Neutrophil (primary cell): ENCODE measurements around the gene PRDM16.

Experiments
- H3K27ac ChIP-seq: fragments of 200-600 bp; sonication (generic); 2 replicates; pipeline ENCODE4 v1.5.1; 2016; ENCODE audit warnings: mild to moderate bottlenecking, moderate library complexity
- H3K27me3 ChIP-seq: fragments of 200-600 bp; sonication (generic); 2 replicates; pipeline ENCODE4 v1.6.0; 2016; ENCODE audit warnings: mild to moderate bottlenecking
- H3K36me3 ChIP-seq: fragments of 200-600 bp; sonication (generic); 2 replicates; pipeline ENCODE4 v1.5.1; 2017
- H3K4me1 ChIP-seq, 2 experiments: fragments of 200-600 bp in 1 of 2; sonication (generic) in 1 of 2; 1 replicate in 1 of 2; 2 replicates in 1 of 2; pipeline versions ENCODE4 v1.5.1 to v1.6.1; 2013 to 2016; ENCODE audit warnings: low read depth in 1 of 2, low read length in 1 of 2, mild to moderate bottlenecking in 1 of 2, moderate library complexity in 1 of 2; ENCODE audit not compliant: control insufficient read depth in 1 of 2, insufficient read depth in 1 of 2
- H3K4me3 ChIP-seq, 2 experiments: fragments of 200-600 bp in 1 of 2; sonication (generic) in 1 of 2; 1 replicate in 1 of 2; 2 replicates in 1 of 2; pipeline ENCODE4 v1.5.1; 2013 to 2016; ENCODE audit warnings: low read depth in 1 of 2, low read length in 1 of 2, mild to moderate bottlenecking in 1 of 2, moderate library complexity in 1 of 2
- H3K9me3 ChIP-seq: fragments of 200-600 bp; sonication (generic); 2 replicates; pipeline ENCODE4 v1.5.1; 2016
- CTCF ChIP-seq: fragments of 200-600 bp; sonication (generic); IDR thresholded peaks from 2 replicates; pipeline ENCODE4 v1.5.1; 2016; ENCODE audit warnings: antibody characterized with exemption

The PRDM16 gene

GRCh38 chr1:3151456-3151855 is 82.5 kb downstream of the PRDM16 start:
- Histone ChIP-seq H3K4me3 (no peak overlapping the region), H3K36me3 (no peaks in the 10 kb centered on the region), H3K27ac (no peak overlapping the region), H3K9me3 (no peaks in the 10 kb centered on the region), H3K27me3 (peaks cover 33% of the 10 kb centered on the region), H3K4me1 (no peaks in the 10 kb centered on the region)
- no peak for TF ChIP-seq CTCF

GRCh38 chr1:3152143-3152542 is 83.1 kb downstream of the PRDM16 start:
- TF ChIP-seq CTCF = no peak
- no peak overlapping the region for H3K4me3 ChIP-seq
- H3K4me1 ChIP-seq = no peaks in the 10 kb centered on the region
- H3K36me3 ChIP-seq = no peaks in the 10 kb centered on the region
- no peaks in the 10 kb centered on the region for H3K9me3 ChIP-seq
- peaks cover 40% of the 10 kb centered on the region for H3K27me3 ChIP-seq
- H3K27ac ChIP-seq = no peak overlapping the region

- peaks cover 49% of the 10 kb centered on the region for H3K27me3 ChIP-seq
- no peaks in the 10 kb centered on the region for H3K4me1 ChIP-seq
- H3K9me3 ChIP-seq = no peaks in the 10 kb centered on the region
- H3K27ac ChIP-seq = no peak overlapping the region
- no peaks in the 10 kb centered on the region for H3K36me3 ChIP-seq
- no peak overlapping the region for H3K4me3 ChIP-seq
- no peak for TF ChIP-seq CTCF
Measured at GRCh38 chr1:3153197-3153596, 84.2 kb downstream of the PRDM16 start.

GRCh38 chr1:3153902-3154795 is 85.1 kb downstream of the PRDM16 start:
- no peak for TF ChIP-seq CTCF
- Histone ChIP-seq H3K36me3 (no peaks in the 10 kb centered on the region), H3K4me1 (no peaks in the 10 kb centered on the region), H3K9me3 (no peaks in the 10 kb centered on the region), H3K4me3 (no peak overlapping the region), H3K27me3 (peaks cover 55% of the 10 kb centered on the region), H3K27ac (no peak overlapping the region)

GRCh38 chr1:3155056-3155925 is 86.3 kb downstream of the PRDM16 start:
- Histone ChIP-seq H3K36me3 (no peaks in the 10 kb centered on the region), H3K4me1 (no peaks in the 10 kb centered on the region), H3K27ac (no peak overlapping the region), H3K9me3 (no peaks in the 10 kb centered on the region), H3K4me3 (no peak overlapping the region), H3K27me3 (peaks cover 62% of the 10 kb centered on the region)
- no peak for TF ChIP-seq CTCF
